HPDE6-E6E7 (cell line): ENCODE data around the gene PHKG2.
A peak's percentile ranks its signal among the peaks of the same experiment; 100 is the strongest.

ENCODE experiments used
- DNase-seq: peaks from one replicate; pipeline ENCODE4 v3.0.0; 2011; ENCODE audit warnings: missing footprints; ENCODE audit errors: extremely low spot score

The PHKG2 gene

GRCh38 chr16:30728899-30729672, 19.1 kb upstream of the PHKG2 start:
- DNase-seq: no peak

- DNase-seq: no peak
Measured at GRCh38 chr16:30731411-30731810, 16.8 kb upstream of the PHKG2 start.

- DNase-seq: no peak
Measured at GRCh38 chr16:30736995-30737793, 11.0 kb upstream of the PHKG2 start.

GRCh38 chr16:30737794-30738648, 10.2 kb upstream of the PHKG2 start:
- DNase-seq: no peak

GRCh38 chr16:30738984-30739951, 9.0 kb upstream of the PHKG2 start:
- DNase-seq: no peak

GRCh38 chr16:30740364-30741251, 7.6 kb upstream of the PHKG2 start:
- peak; percentile 99 for DNase-seq

GRCh38 chr16:30741461-30741914, 6.7 kb upstream of the PHKG2 start:
- peak; percentile 95 for DNase-seq

- DNase-seq: no peak
Measured at GRCh38 chr16:30743716-30744115, 4.5 kb upstream of the PHKG2 start.

GRCh38 chr16:30744183-30744582, 4.0 kb upstream of the PHKG2 start:
- no peak for DNase-seq

- no peak for DNase-seq
Measured at GRCh38 chr16:30745082-30745481, 3.1 kb upstream of the PHKG2 start.

- DNase-seq: no peak
Measured at GRCh38 chr16:30746638-30747175, 1.5 kb upstream of the PHKG2 start.

- no peak for DNase-seq
Measured at GRCh38 chr16:30747331-30747730, 894 bp upstream of the PHKG2 start.

GRCh38 chr16:30748634-30749445, 615 bp downstream of the PHKG2 start:
- no peak for DNase-seq

GRCh38 chr16:30750201-30750600, 2.0 kb downstream of the PHKG2 start:
- no peak for DNase-seq

GRCh38 chr16:30750876-30751465, 2.7 kb downstream of the PHKG2 start:
- DNase-seq: no peak

GRCh38 chr16:30753596-30753995, 5.4 kb downstream of the PHKG2 start:
- no peak for DNase-seq

- no peak for DNase-seq
Measured at GRCh38 chr16:30755955-30756780, 7.9 kb downstream of the PHKG2 start.

- no peak for DNase-seq
Measured at GRCh38 chr16:30756781-30757100, 8.5 kb downstream of the PHKG2 start.
